ENCODE data around the gene MEIKIN.

The MEIKIN gene

DNA sequence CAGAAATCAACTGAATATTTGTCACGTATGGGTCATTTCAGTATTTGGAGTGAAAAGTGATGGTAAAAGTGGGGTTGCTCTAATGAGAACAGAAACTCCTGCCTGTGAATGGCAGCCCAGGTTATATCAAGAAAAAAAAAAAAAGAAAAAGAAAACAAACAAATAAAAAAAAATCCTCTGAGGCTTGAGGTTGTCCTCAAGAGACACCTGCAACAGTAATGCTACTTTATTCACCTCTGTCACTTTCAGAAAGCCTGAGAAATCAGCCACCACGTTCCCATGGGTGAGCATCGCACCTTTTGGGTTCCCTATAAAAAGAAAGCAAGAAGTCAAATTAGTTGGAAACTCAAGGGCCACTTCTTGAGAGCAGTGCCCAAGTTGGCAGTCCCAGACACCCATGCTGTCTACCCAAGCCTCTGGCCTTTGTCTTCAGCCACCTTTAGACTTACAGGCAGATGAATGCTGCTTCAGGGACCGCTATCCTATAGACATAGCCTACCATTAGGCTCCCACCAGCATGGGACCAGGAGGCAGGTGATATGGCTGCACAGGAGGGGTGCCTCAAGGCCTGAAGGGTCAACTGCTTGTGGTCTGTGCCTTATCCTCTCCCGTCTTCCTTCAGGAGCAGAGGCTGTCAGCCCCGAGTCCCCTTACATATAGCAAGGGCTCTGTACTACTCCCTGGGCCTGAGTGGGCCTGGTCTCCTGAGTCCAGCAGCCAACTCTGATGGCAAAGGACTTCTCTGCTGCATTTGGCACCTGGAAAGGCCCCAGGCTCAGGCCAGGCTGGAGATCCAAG lies 31.1 kb upstream of the MEIKIN start:
- TF ChIP-seq, protein P1, sequence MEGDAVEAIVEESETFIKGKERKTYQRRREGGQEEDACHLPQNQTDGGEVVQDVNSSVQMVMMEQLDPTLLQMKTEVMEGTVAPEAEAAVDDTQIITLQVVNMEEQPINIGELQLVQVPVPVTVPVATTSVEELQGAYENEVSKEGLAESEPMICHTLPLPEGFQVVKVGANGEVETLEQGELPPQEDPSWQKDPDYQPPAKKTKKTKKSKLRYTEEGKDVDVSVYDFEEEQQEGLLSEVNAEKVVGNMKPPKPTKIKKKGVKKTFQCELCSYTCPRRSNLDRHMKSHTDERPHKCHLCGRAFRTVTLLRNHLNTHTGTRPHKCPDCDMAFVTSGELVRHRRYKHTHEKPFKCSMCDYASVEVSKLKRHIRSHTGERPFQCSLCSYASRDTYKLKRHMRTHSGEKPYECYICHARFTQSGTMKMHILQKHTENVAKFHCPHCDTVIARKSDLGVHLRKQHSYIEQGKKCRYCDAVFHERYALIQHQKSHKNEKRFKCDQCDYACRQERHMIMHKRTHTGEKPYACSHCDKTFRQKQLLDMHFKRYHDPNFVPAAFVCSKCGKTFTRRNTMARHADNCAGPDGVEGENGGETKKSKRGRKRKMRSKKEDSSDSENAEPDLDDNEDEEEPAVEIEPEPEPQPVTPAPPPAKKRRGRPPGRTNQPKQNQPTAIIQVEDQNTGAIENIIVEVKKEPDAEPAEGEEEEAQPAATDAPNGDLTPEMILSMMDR (IDR thresholded peaks at IDR 0.05; ENCODE audit: low read depth, low read length), result no peak
- TF ChIP-seq POLR2A (IDR thresholded peaks at IDR 0.05; ENCODE audit: extremely low read depth, insufficient read length) (no peak), MYC (IDR thresholded peaks at IDR 0.05; ENCODE audit: low read depth, low read length) (no peak)
- TF ChIP-seq, protein P2, sequence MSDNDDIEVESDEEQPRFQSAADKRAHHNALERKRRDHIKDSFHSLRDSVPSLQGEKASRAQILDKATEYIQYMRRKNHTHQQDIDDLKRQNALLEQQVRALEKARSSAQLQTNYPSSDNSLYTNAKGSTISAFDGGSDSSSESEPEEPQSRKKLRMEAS (IDR thresholded peaks at IDR 0.05; ENCODE audit: low read depth, low read length), result no peak
- H3K4me3 ChIP-seq (ENCODE audit: low read depth, low read length), result no peak overlapping the region
- DNase-seq (ENCODE audit: low read depth), result no peak

DNA sequence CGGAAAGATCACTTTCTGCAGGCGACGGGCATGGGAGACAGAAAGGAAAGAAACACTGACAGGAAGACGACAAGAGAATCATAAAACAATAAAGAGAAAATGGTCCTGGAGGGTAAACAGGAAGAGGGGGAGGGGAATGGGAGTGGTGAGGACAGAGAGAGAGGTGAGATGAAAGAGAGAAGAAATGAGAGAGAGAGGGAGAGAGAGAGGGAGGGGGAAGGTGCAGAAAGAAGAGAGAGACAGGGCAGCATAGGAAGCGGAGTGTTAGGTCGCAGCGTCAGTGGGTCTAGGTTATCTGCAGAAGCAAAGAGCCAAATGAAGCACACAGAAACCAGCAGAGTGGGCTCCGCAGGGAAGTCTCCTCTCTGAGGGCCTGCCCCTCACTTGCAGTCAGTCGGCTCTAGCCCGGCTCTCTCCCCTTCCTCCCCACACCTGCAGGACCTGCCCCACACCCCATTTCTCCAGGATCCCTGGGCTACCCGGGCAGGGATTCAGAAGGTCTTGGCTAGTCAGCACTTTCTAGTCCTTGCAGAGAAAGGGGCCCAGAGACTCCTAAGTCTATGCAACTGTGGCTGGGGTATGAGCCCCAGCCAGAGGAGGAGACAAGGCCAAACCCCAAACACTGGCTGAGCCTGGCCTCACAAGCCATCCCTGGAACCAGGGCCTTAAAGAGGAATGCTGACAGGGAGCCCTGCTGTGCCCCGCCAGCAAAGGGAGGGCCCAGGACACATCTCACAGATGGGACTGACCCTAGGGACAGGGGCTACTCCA lies 29.7 kb upstream of the MEIKIN start:
- no peak for DNase-seq (ENCODE audit: low read depth)
- H3K4me3 ChIP-seq (ENCODE audit: low read depth, low read length), result no peak overlapping the region
- no peak for TF ChIP-seq MYC (IDR thresholded peaks at IDR 0.05; ENCODE audit: low read depth, low read length)
- TF ChIP-seq, protein P1 (IDR thresholded peaks at IDR 0.05; ENCODE audit: low read depth, low read length), result no peak
- TF ChIP-seq POLR2A (IDR thresholded peaks at IDR 0.05; ENCODE audit: extremely low read depth, insufficient read length), result no peak
- TF ChIP-seq, protein P2 (IDR thresholded peaks at IDR 0.05; ENCODE audit: low read depth, low read length), result no peak

DNA sequence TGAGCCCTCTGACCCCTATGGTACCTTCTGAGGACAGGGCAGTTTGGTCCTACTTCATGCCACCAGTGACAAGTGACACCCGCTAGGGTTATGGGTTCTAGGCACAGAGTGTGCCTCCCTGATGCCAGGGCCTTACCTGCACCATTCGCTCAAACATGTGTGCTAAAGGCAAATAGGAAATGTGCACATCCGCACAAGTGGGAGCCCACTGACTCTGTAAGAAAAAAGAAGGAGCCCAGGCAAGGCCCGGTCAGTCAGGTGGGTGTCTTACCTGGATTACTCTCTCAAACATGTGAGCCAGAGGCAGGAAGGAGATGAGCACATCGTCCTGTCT lies 29.1 kb upstream of the MEIKIN start:
- TF ChIP-seq MYC (IDR thresholded peaks at IDR 0.05; ENCODE audit: low read depth, low read length) (no peak), POLR2A (IDR thresholded peaks at IDR 0.05; ENCODE audit: extremely low read depth, insufficient read length) (no peak)
- TF ChIP-seq, protein P1 (IDR thresholded peaks at IDR 0.05; ENCODE audit: low read depth, low read length), result no peak
- TF ChIP-seq, protein P2 (IDR thresholded peaks at IDR 0.05; ENCODE audit: low read depth, low read length), result no peak
- no peak overlapping the region for H3K4me3 ChIP-seq (ENCODE audit: low read depth, low read length)
- DNase-seq (ENCODE audit: low read depth), result no peak

DNA sequence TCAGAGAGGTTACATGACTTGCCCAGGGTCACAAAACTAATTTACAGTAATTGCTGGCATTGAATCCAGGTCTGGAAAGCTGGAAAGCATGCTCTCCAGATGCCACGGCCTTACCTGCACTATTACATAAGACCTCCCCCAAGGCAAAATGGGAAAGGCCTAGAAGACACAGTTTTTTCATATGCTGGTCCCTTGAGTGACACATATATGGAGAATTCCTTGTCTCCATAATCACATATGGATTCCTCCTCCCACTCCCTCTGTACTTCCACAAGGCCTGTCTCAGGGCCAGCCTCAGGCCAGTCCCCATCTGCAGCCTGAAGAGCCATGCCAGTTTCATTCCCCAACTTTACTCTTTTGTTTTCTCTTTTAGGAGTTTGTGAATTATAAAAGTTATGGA lies 28.6 kb upstream of the MEIKIN start:
- H3K4me3 ChIP-seq (ENCODE audit: low read depth, low read length), result no peak overlapping the region
- TF ChIP-seq MYC (IDR thresholded peaks at IDR 0.05; ENCODE audit: low read depth, low read length), result no peak
- TF ChIP-seq, protein P1 (IDR thresholded peaks at IDR 0.05; ENCODE audit: low read depth, low read length), result no peak
- no peak for DNase-seq (ENCODE audit: low read depth)

DNA sequence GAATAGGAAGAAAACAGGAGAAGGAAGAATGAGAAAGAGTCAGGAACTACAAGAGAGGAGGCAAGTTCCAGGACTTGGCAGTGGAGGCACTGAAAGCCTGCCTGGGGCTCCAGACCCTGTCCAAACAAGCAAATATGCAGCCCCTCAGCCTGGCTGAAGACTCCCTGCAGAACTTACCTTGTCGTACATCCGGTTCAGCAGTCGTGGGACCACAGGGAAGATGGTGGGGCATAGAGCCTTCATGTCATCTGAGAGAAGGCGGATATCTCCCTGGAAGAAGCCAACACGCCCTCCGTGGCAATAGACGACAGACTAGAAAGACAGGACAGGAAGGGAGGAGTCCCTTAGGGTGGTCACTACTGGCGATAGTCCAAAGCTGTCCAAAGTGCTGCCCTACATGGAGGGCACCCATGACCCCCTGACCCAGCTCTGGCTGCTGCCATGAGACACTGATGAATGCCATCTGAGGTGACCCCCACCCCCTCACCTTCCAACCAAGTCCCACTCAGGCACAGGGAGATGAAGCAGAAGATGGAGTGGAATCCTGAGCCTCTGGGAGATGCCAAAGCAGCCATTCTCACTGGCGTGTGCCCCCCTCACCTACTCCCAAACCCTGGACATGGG lies 27.7 kb upstream of the MEIKIN start:
- no peak for TF ChIP-seq MYC (IDR thresholded peaks at IDR 0.05; ENCODE audit: low read depth, low read length)
- TF ChIP-seq, protein P2 (IDR thresholded peaks at IDR 0.05; ENCODE audit: low read depth, low read length), result no peak
- TF ChIP-seq, protein P1 (IDR thresholded peaks at IDR 0.05; ENCODE audit: low read depth, low read length), result no peak
- no peak for TF ChIP-seq POLR2A (IDR thresholded peaks at IDR 0.05; ENCODE audit: extremely low read depth, insufficient read length)
- DNase-seq (ENCODE audit: low read depth), result no peak
- no peak overlapping the region for H3K4me3 ChIP-seq (ENCODE audit: low read depth, low read length)

Measured in NB4 (cell line).